Transverse colon (tissue), 4 donors: ENCODE results near the gene OSBPL6. TPM values are rescaled to one million over a fixed set of nuclear protein-coding genes. Genes with fewer than 3 reads are reported as not detected.

Experiments
- DNase-seq: peaks from one replicate; pipeline ENCODE4 v3.0.0-alpha.2; 2019
- H3K27ac ChIP-seq, 4 donors: fragments of 200-600 bp; sonication (generic); 2 replicates each; pipeline ENCODE4 v1.5.1; 2016 to 2018; ENCODE audit warnings: inconsistent platforms in 4 of 4
- H3K27me3 ChIP-seq: fragments of 200-600 bp; sonication (generic); 2 replicates; pipeline ENCODE4 v1.5.1; 2017; ENCODE audit warnings: inconsistent platforms
- H3K36me3 ChIP-seq, 4 donors: fragments of 200-600 bp; sonication (generic); 2 replicates each; pipeline ENCODE4 v1.5.1; 2017 to 2019; ENCODE audit warnings: inconsistent platforms in 4 of 4
- H3K4me1 ChIP-seq, 4 donors: fragments of 200-600 bp; sonication (generic); 2 replicates each; pipeline ENCODE4 v1.5.1; 2017 to 2020; ENCODE audit warnings: inconsistent platforms in 4 of 4
- H3K4me3 ChIP-seq, 4 donors: fragments of 200-600 bp; sonication (generic); 1 replicate in 1 of 4; 2 replicates in 3 of 4; pipeline versions ENCODE4 v1.5.1 to v1.6.1; 2017 to 2019; ENCODE audit warnings: inconsistent platforms in 4 of 4
- H3K9me3 ChIP-seq, 2 donors: fragments of 200-600 bp; sonication (generic); 2 replicates each; pipeline ENCODE4 v1.5.1; 2017 to 2019; ENCODE audit warnings: inconsistent platforms in 2 of 2
- CTCF ChIP-seq, 5 experiments: fragments of 200-600 bp in 3 of 5; fragments of 450-650 bp in 2 of 5; sonication (generic) in 3 of 5; IDR thresholded peaks; 1 replicate in 2 of 5; 2 replicates in 3 of 5; pipeline ENCODE4 v1.5.1; 2016 to 2017; ENCODE audit warnings: antibody characterized with exemption in 5 of 5, inconsistent platforms in 3 of 5, mild to moderate bottlenecking in 2 of 5, moderate library complexity in 1 of 5
- EP300 ChIP-seq: sonication (generic); formaldehyde crosslinking; IDR thresholded peaks from one replicate; pipeline ENCODE4 v1.6.1; 2017; ENCODE audit warnings: antibody characterized with exemption, low read depth
- POLR2A ChIP-seq: fragments of 450-650 bp; IDR thresholded peaks from one replicate; pipeline ENCODE4 v1.6.1; 2016; ENCODE audit warnings: antibody characterized with exemption, mild to moderate bottlenecking, moderate library complexity
- POLR2AphosphoS5 ChIP-seq, 3 donors: sonication (generic); formaldehyde crosslinking; IDR thresholded peaks; one replicate each; pipeline ENCODE4 v1.6.1; 2016; ENCODE audit warnings: antibody characterized with exemption in 3 of 3
- WGBS, 2 donors: methylation state at CpG; one replicate each; pipeline ENCODE4 v1.1.5; 2018; ENCODE audit warnings: low coverage in 1 of 2; 5-methylcytosine and 5-hydroxymethylcytosine counted together
- in situ Hi-C, 4 donors: fragments of 200-750 bp; cut with MboI; loops; one replicate each; pipeline versions ENCODE4 v1.15.0 to v1.15.1; 2017; ENCODE audit warnings: low sequenced_read_pairs in 3 of 4, low pct_ligation_motif_present in 1 of 4, low pct_unique_long_range_greater_than_20kb in 1 of 4
- intact Hi-C: fragments of 100-400 bp; cut with DNase I; formaldehyde crosslinking; loops from one replicate; pipeline ENCODE4 v1.15.1; 2023; ENCODE audit warnings: low total_unique reads
- total RNA-seq, 4 donors: library from RNA; depleted of rRNA; stranded (reverse); fragments of >200 nt; gene quantifications; one replicate each; pipeline ENCODE4 v1.1.0, GENCODE V29; 2016

OSBPL6 gene
- total RNA-seq, 4 donors from 2014 or later = 0.95 to 4.0 (median 2.5) TPM

GRCh38 chr2:178199334-178199733, 5.0 kb downstream of the OSBPL6 start:
- Histone ChIP-seq H3K27ac (no peak overlapping the region), H3K27me3 (peaks cover 30% of the 10 kb centered on the region), H3K4me1 (peaks cover 0 to 11% (median 4%) of the 10 kb centered on the region in 4 donors), H3K9me3 (no peaks in the 10 kb centered on the region), H3K36me3 (no peaks in the 10 kb centered on the region), H3K4me3 (no peak overlapping the region)
- 63% methylated on average over 1 of the region's 1 CpG; no CpG with 5 or more reads in 1 of the 2 donors for WGBS, 2 donors
- TF ChIP-seq POLR2A (no peak), CTCF (IDR thresholded peaks at IDR 0.05) (no peak), POLR2AphosphoS5 (IDR thresholded peaks at IDR 0.05) (no peak), EP300 (no peak)
- in situ Hi-C loops = no loop called here
- intact Hi-C loops = no loop called here
- no peak for DNase-seq

- TF ChIP-seq EP300 (no peak), CTCF (IDR thresholded peaks at IDR 0.05) (no peak), POLR2A (no peak)
- Histone ChIP-seq H3K4me1 (peaks cover 0 to 6% (median 1%) of the 10 kb centered on the region in 4 donors), H3K9me3 (no peaks in the 10 kb centered on the region), H3K27me3 (peaks cover 24% of the 10 kb centered on the region), H3K4me3 (no peak overlapping the region), H3K27ac (no peak overlapping the region), H3K36me3 (no peaks in the 10 kb centered on the region)
- intact Hi-C loops (no loop called here), in situ Hi-C loops (no loop called here)
- DNase-seq = no peak
- 60 to 74% methylated on average over 1 of the region's 1 CpG for WGBS, 2 donors
Measured at GRCh38 chr2:178200331-178200730, 6.0 kb downstream of the OSBPL6 start.

GRCh38 chr2:178202927-178203326, 8.6 kb downstream of the OSBPL6 start:
- no peak for TF ChIP-seq EP300
- TF ChIP-seq POLR2A = no peak
- no peak for TF ChIP-seq CTCF (IDR thresholded peaks at IDR 0.05)
- TF ChIP-seq POLR2AphosphoS5 (IDR thresholded peaks at IDR 0.05) = no peak
- Histone ChIP-seq H3K36me3 (no peaks in the 10 kb centered on the region), H3K27me3 (no peaks in the 10 kb centered on the region), H3K4me3 (no peak overlapping the region), H3K4me1 (no peaks in the 10 kb centered on the region), H3K9me3 (no peaks in the 10 kb centered on the region), H3K27ac (no peak overlapping the region)
- in situ Hi-C loops (no loop called here), intact Hi-C loops (no loop called here)
- DNase-seq = no peak

GRCh38 chr2:178204977-178205376, 10.7 kb downstream of the OSBPL6 start:
- no peaks in the 10 kb centered on the region for H3K9me3 ChIP-seq
- no peak for TF ChIP-seq POLR2A
- TF ChIP-seq EP300 = no peak
- no peak for TF ChIP-seq CTCF (IDR thresholded peaks at IDR 0.05)
- TF ChIP-seq POLR2AphosphoS5 (IDR thresholded peaks at IDR 0.05) = no peak
- H3K27me3 ChIP-seq = no peaks in the 10 kb centered on the region
- WGBS, 2 donors = 75 to 79% methylated on average over 1 to 2 of the region's 2 CpGs
- H3K4me3 ChIP-seq = no peak overlapping the region
- H3K36me3 ChIP-seq = no peaks in the 10 kb centered on the region
- intact Hi-C loops (no loop called here), in situ Hi-C loops (no loop called here)
- H3K27ac ChIP-seq = no peak overlapping the region
- H3K4me1 ChIP-seq = no peaks in the 10 kb centered on the region
- no peak for DNase-seq
